Stimulated activated CD8-positive, alpha-beta memory T cell treated with anti-CD3 and anti-CD28 coated beads, Interleukin-12 subunit alpha, Interleukin-12 subunit beta, amount 100 ng/mL, for 4 hours (primary cell): Measurements from ENCODE around the gene DMBT1.

Source experiments
- DNase-seq: peaks from one replicate; pipeline ENCODE4 v3.0.0-alpha.2; 2020; ENCODE audit warnings: low read depth

DMBT1 gene

GRCh38 chr10:122648599-122649428, 88.3 kb downstream of the DMBT1 start:
- DNase-seq = no peak

- DNase-seq = no peak
These were observed 89.3 kb downstream of the DMBT1 start for GRCh38 chr10:122649903-122650302.

- no peak for DNase-seq
These were observed 89.8 kb downstream of the DMBT1 start for GRCh38 chr10:122650331-122650730.

- DNase-seq = no peak
These were observed 95.2 kb downstream of the DMBT1 start for GRCh38 chr10:122655524-122656307.

GRCh38 chr10:122656308-122656705, 95.8 kb downstream of the DMBT1 start:
- DNase-seq = no peak

- DNase-seq = no peak
These were observed 96.2 kb downstream of the DMBT1 start for GRCh38 chr10:122656741-122657140.

GRCh38 chr10:122657255-122657654, 96.7 kb downstream of the DMBT1 start:
- DNase-seq = no peak

- DNase-seq = no peak
These were observed 97.2 kb downstream of the DMBT1 start for GRCh38 chr10:122657729-122658128.

GRCh38 chr10:122658356-122659049, 97.9 kb downstream of the DMBT1 start:
- no peak for DNase-seq

- DNase-seq = no peak
These were observed 98.6 kb downstream of the DMBT1 start for GRCh38 chr10:122659126-122659525.

GRCh38 chr10:122659651-122660050, 99.1 kb downstream of the DMBT1 start:
- DNase-seq = no peak

GRCh38 chr10:122660696-122661095, 100.1 kb downstream of the DMBT1 start:
- no peak for DNase-seq

- DNase-seq = no peak
These were observed 101.7 kb downstream of the DMBT1 start for GRCh38 chr10:122662231-122662630.

- DNase-seq = no peak
These were observed 103.1 kb downstream of the DMBT1 start for GRCh38 chr10:122663516-122664130.

GRCh38 chr10:122664501-122664900, 103.9 kb downstream of the DMBT1 start:
- no peak for DNase-seq

GRCh38 chr10:122665329-122665860, 104.8 kb downstream of the DMBT1 start:
- DNase-seq = no peak

GRCh38 chr10:122665946-122666345, 105.4 kb downstream of the DMBT1 start:
- no peak for DNase-seq

- DNase-seq = no peak
These were observed 108.5 kb downstream of the DMBT1 start for GRCh38 chr10:122669045-122669444.

GRCh38 chr10:122669842-122670241, 109.3 kb downstream of the DMBT1 start:
- DNase-seq = no peak

GRCh38 chr10:122671355-122671754, 110.8 kb downstream of the DMBT1 start:
- DNase-seq = no peak

- DNase-seq = no peak
These were observed 112.1 kb downstream of the DMBT1 start for GRCh38 chr10:122672655-122673054.

- no peak for DNase-seq
These were observed 112.7 kb downstream of the DMBT1 start for GRCh38 chr10:122673269-122673668.
